Measurements from ENCODE around the gene RCSD1. TPM values are rescaled to one million over a fixed set of nuclear protein-coding genes. Genes with fewer than 3 reads are reported as not detected.
A peak's percentile ranks its signal among the peaks of the same experiment; 100 is the strongest.

The RCSD1 gene
- total RNA-seq, 3 donors from 2014 or later (not counting 1 experiment from before 2014, with no cell fraction given): 86.3 to 130 (median 110) TPM

GRCh38 chr1:167685844-167686243, 55.8 kb downstream of the RCSD1 start:
- 92% methylated on average over 5 of the region's 5 CpGs for WGBS (ENCODE audit: insufficient coverage)
- H3K4me1 ChIP-seq (ENCODE audit: control insufficient read depth, insufficient read depth, low read length): peaks cover 20% of the 10 kb centered on the region
- ATAC-seq (no peak), DNase-seq (no peak)
- H3K9me3 ChIP-seq (ENCODE audit: control insufficient read depth, insufficient read depth, low read length): no peaks in the 10 kb centered on the region
- no peak overlapping the region for H3K27ac ChIP-seq (ENCODE audit: low read length)
- no peak overlapping the region for H3K4me3 ChIP-seq (ENCODE audit: low read length)
- no peaks in the 10 kb centered on the region for H3K9me3 Mint-ChIP-seq
- H3K4me3 Mint-ChIP-seq: no peak overlapping the region
- no peaks in the 10 kb centered on the region for H3K27me3 Mint-ChIP-seq (ENCODE audit: low read depth in 2 of 2)
- H3K36me3 Mint-ChIP-seq: peaks cover 7% of the 10 kb centered on the region
- intact Hi-C loops (cut with micrococcal nuclease): loop anchor here (10.0 kb wide), 1 partner anchor 431 kb away; no protein-coding TSS in a partner anchor
- no peak for TF ChIP-seq CTCF (IDR thresholded peaks at IDR 0.05)
- no peaks in the 10 kb centered on the region for H3K27me3 ChIP-seq (ENCODE audit: control insufficient read depth, insufficient read depth, low read length)
- peaks cover 26 to 30% of the 10 kb centered on the region in 2 donors for H3K4me1 Mint-ChIP-seq
- peaks cover 89% of the 10 kb centered on the region for H3K36me3 ChIP-seq (ENCODE audit: control insufficient read depth, insufficient read depth, low read length)
- H3K27ac Mint-ChIP-seq: no peak overlapping the region

DNA sequence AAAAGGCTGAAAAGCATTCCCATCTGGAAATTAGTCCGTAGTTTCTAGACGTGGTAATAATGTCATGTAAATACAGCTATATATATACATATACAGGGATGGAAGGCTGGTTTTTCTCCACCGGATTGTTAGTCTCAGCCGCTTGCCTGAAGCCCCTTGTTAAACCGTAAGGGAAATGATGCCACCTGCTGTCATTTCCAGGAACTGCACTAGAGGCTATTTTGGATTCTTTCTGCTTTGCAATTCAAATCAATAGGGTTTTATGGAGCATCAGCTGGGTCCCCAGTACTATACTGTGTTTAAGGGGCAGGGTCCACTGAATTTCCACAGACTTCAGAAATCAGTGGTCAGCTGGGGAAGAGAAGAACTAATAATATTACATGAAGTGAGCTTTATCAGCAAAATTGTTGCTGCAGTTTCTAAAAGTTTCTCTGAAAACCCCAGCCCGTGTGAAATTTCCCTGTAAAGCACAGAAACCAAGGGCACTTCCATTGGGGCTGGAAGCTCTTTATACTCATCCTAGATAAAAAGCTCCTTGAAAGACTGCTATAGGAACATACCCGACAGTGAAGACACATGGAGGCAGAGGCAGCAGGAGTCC, 58.0 kb downstream of the RCSD1 start:
- Histone ChIP-seq H3K4me3 (ENCODE audit: low read length) (no peak overlapping the region), H3K27me3 (ENCODE audit: control insufficient read depth, insufficient read depth, low read length) (no peaks in the 10 kb centered on the region), H3K4me1 (ENCODE audit: control insufficient read depth, insufficient read depth, low read length) (peaks cover 9% of the 10 kb centered on the region), H3K36me3 (ENCODE audit: control insufficient read depth, insufficient read depth, low read length) (peaks cover 91% of the 10 kb centered on the region), H3K9me3 (ENCODE audit: control insufficient read depth, insufficient read depth, low read length) (no peaks in the 10 kb centered on the region), H3K27ac (ENCODE audit: low read length) (no peak overlapping the region)
- DNase-seq (peak; percentile 63 to 89), ATAC-seq (peak; percentile 77 to 96 (median 83))
- no peaks in the 10 kb centered on the region for H3K27me3 Mint-ChIP-seq (ENCODE audit: low read depth in 2 of 2)
- H3K36me3 Mint-ChIP-seq: peaks cover 7% of the 10 kb centered on the region
- H3K4me3 Mint-ChIP-seq: no peak overlapping the region
- H3K9me3 Mint-ChIP-seq: no peaks in the 10 kb centered on the region
- intact Hi-C loops (cut with micrococcal nuclease): loop anchor here (1.0 to 10.0 kb wide), 3 partner anchors 88 to 433 kb away; no protein-coding TSS in a partner anchor
- 36% methylated on average over 5 of the region's 7 CpGs for WGBS (ENCODE audit: insufficient coverage)
- peak; percentile 91 for TF ChIP-seq CTCF (IDR thresholded peaks at IDR 0.05)
- H3K4me1 Mint-ChIP-seq: peaks cover 23 to 31% of the 10 kb centered on the region in 2 donors
- peak overlapping the region in 1 of 2 donors; percentile 67 for H3K27ac Mint-ChIP-seq

GRCh38 chr1:167689567-167689920, 59.5 kb downstream of the RCSD1 start:
- Histone ChIP-seq H3K4me3 (ENCODE audit: low read length) (no peak overlapping the region), H3K9me3 (ENCODE audit: control insufficient read depth, insufficient read depth, low read length) (no peaks in the 10 kb centered on the region), H3K27ac (ENCODE audit: low read length) (no peak overlapping the region), H3K4me1 (ENCODE audit: control insufficient read depth, insufficient read depth, low read length) (peaks cover 6% of the 10 kb centered on the region), H3K36me3 (ENCODE audit: control insufficient read depth, insufficient read depth, low read length) (peaks cover 92% of the 10 kb centered on the region), H3K27me3 (ENCODE audit: control insufficient read depth, insufficient read depth, low read length) (no peaks in the 10 kb centered on the region)
- 96% methylated on average over 3 of the region's 5 CpGs for WGBS (ENCODE audit: insufficient coverage)
- H3K36me3 Mint-ChIP-seq: peaks cover 1% of the 10 kb centered on the region
- H3K27ac Mint-ChIP-seq: no peak overlapping the region
- H3K4me1 Mint-ChIP-seq: peaks cover 23 to 26% of the 10 kb centered on the region in 2 donors
- intact Hi-C loops (cut with micrococcal nuclease): loop anchor here (10.0 kb wide), 1 partner anchor 435 kb away; no protein-coding TSS in a partner anchor
- H3K9me3 Mint-ChIP-seq: no peaks in the 10 kb centered on the region
- no peak overlapping the region for H3K4me3 Mint-ChIP-seq
- no peak for TF ChIP-seq CTCF (IDR thresholded peaks at IDR 0.05)
- ATAC-seq (no peak), DNase-seq (no peak)
- no peaks in the 10 kb centered on the region for H3K27me3 Mint-ChIP-seq (ENCODE audit: low read depth in 2 of 2)

DNA sequence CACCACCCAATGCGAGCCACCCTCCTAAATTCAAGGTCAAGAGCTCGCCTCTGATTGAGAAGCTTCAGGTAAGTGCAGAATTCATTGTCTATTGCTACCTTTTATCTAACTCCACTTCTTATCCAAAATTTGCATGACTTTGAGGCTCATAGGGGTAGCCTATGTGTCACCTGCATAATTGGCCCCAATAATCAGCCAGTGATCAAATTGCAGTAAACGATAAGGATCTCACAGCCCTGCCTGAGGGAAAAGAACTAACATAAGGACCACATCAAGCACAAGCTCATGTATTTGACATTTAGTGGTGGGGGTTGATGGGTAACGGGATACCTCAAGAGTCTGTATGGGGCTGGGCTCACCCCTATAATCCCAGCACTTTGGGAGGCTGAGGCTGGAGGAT, 60.0 kb downstream of the RCSD1 start:
- H3K4me1 Mint-ChIP-seq: peaks cover 23 to 31% of the 10 kb centered on the region in 2 donors
- Histone ChIP-seq H3K9me3 (ENCODE audit: control insufficient read depth, insufficient read depth, low read length) (no peaks in the 10 kb centered on the region), H3K4me3 (ENCODE audit: low read length) (no peak overlapping the region), H3K36me3 (ENCODE audit: control insufficient read depth, insufficient read depth, low read length) (peaks cover 92% of the 10 kb centered on the region), H3K27me3 (ENCODE audit: control insufficient read depth, insufficient read depth, low read length) (no peaks in the 10 kb centered on the region), H3K27ac (ENCODE audit: low read length) (no peak overlapping the region), H3K4me1 (ENCODE audit: control insufficient read depth, insufficient read depth, low read length) (peaks cover 6% of the 10 kb centered on the region)
- peaks cover 6% of the 10 kb centered on the region for H3K36me3 Mint-ChIP-seq
- H3K27me3 Mint-ChIP-seq (ENCODE audit: low read depth in 2 of 2): no peaks in the 10 kb centered on the region
- intact Hi-C loops (cut with micrococcal nuclease): no loop called here
- TF ChIP-seq CTCF (IDR thresholded peaks at IDR 0.05): no peak
- no peak overlapping the region for H3K4me3 Mint-ChIP-seq
- no peak overlapping the region for H3K27ac Mint-ChIP-seq
- DNase-seq: no peak
- no peaks in the 10 kb centered on the region for H3K9me3 Mint-ChIP-seq
- ATAC-seq: no peak
- 88% methylated on average over 4 of the region's 4 CpGs for WGBS (ENCODE audit: insufficient coverage)

Measured in natural killer cell (primary cell).